HG02973 (cell line): ENCODE results near the gene EIF2S3.
"Not testable (repeated sequence)": the region's sequence is repeated elsewhere in the genome, so short reads cannot be mapped to it uniquely, and the experiment has no call there.

Source experiments
- ATAC-seq: cut with Tn5 transposase; IDR thresholded peaks from one replicate; pipeline ENCODE4 v1.9.1; 2021; ENCODE audit warnings: moderate library complexity; ENCODE audit not compliant: unreplicated experiment

EIF2S3 gene

GRCh38 chrX:24054182-24055042 is at the start of gene EIF2S3:
TSS of gene EIF2S3 (plus strand) at chrX:24054956. CDS start at chrX:24054969, 13 bp downstream.
- ATAC-seq, result peak; percentile 93

- no peak for ATAC-seq
Measured at GRCh38 chrX:24005028-24005427, 49.7 kb upstream of the EIF2S3 start.

GRCh38 chrX:24005867-24006266 is 48.9 kb upstream of the EIF2S3 start:
- ATAC-seq, result no peak

GRCh38 chrX:24012266-24012665 is 42.5 kb upstream of the EIF2S3 start:
- no peak for ATAC-seq

- peak; percentile 82 for ATAC-seq
Measured at GRCh38 chrX:24014388-24015018, 40.3 kb upstream of the EIF2S3 start.

- ATAC-seq, result no peak
Measured at GRCh38 chrX:24017674-24018073, 37.1 kb upstream of the EIF2S3 start.

GRCh38 chrX:24018809-24019208 is 35.9 kb upstream of the EIF2S3 start:
- ATAC-seq, result no peak

GRCh38 chrX:24019448-24019847 is 35.3 kb upstream of the EIF2S3 start:
- ATAC-seq, result no peak

GRCh38 chrX:24020306-24020876 is 34.4 kb upstream of the EIF2S3 start:
- ATAC-seq, result no peak

GRCh38 chrX:24023544-24023943 is 31.2 kb upstream of the EIF2S3 start:
- no peak for ATAC-seq

GRCh38 chrX:24023972-24024669 is 30.6 kb upstream of the EIF2S3 start:
- ATAC-seq, result no peak

- ATAC-seq, result peak; percentile 89
Measured at GRCh38 chrX:24024819-24025740, 29.7 kb upstream of the EIF2S3 start.

- ATAC-seq, result peak; percentile 22
Measured at GRCh38 chrX:24025741-24026403, 28.9 kb upstream of the EIF2S3 start.

GRCh38 chrX:24026432-24026831 is 28.3 kb upstream of the EIF2S3 start:
- no peak for ATAC-seq

- ATAC-seq, result no peak
Measured at GRCh38 chrX:24027086-24027485, 27.7 kb upstream of the EIF2S3 start, which contains the start of gene KLHL15. TSS of gene KLHL15 (minus strand) at chrX:24027186. CDS start at chrX:24006693, 20,493 bp downstream.

- ATAC-seq, result no peak
Measured at GRCh38 chrX:24027985-24028384, 26.8 kb upstream of the EIF2S3 start.

GRCh38 chrX:24030597-24030996 is 24.2 kb upstream of the EIF2S3 start:
- ATAC-seq, result no peak

- no peak for ATAC-seq
Measured at GRCh38 chrX:24034485-24034884, 20.3 kb upstream of the EIF2S3 start.

- no peak for ATAC-seq
Measured at GRCh38 chrX:24037729-24038128, 17.0 kb upstream of the EIF2S3 start.

GRCh38 chrX:24046060-24046459 is 8.7 kb upstream of the EIF2S3 start:
- not testable (repeated sequence) for ATAC-seq
